GM12865 (cell line): ENCODE results near the gene DNAH3.
A peak's percentile ranks its signal among the peaks of the same experiment; 100 is the strongest.
"Not testable (repeated sequence)": the region's sequence is repeated elsewhere in the genome, so short reads cannot be mapped to it uniquely, and the experiment has no call there.

Experiments
- DNase-seq: peaks from one replicate; pipeline ENCODE4 v3.0.0; 2010; ENCODE audit warnings: low read depth
- H3K4me3 ChIP-seq: 2 replicates; pipeline ENCODE4 v1.5.1; 2011; ENCODE audit warnings: mild to moderate bottlenecking, low read depth, low read length, control low read depth
- CTCF ChIP-seq: IDR thresholded peaks from 2 replicates; pipeline ENCODE4 v1.5.1; 2011; ENCODE audit warnings: low read length, control low read depth, low read depth, inconsistent platforms; ENCODE audit not compliant: insufficient read depth; ENCODE audit errors: missing control alignments

The DNAH3 gene

DNA sequence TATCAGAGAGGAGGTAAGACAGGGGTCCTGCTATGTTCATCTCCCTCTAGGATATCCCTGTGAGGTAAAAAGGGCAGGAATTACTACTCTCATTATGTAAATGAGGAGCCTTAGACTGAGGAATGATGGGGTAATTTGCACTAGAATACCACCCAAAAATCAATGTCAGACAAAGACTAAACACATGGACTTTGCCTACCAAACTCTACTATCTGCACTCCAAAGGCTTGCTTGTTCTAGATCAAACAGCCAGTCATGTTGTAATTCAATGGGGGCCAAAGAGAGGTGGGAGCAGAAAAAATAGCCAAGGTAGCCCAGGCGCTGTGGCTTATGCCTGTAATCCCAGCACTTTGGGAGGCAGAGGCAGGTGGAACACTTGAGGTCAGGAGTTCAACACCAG, 129.3 kb downstream of the DNAH3 start:
- no peak overlapping the region for H3K4me3 ChIP-seq
- no peak for DNase-seq
- TF ChIP-seq CTCF = no peak

DNA sequence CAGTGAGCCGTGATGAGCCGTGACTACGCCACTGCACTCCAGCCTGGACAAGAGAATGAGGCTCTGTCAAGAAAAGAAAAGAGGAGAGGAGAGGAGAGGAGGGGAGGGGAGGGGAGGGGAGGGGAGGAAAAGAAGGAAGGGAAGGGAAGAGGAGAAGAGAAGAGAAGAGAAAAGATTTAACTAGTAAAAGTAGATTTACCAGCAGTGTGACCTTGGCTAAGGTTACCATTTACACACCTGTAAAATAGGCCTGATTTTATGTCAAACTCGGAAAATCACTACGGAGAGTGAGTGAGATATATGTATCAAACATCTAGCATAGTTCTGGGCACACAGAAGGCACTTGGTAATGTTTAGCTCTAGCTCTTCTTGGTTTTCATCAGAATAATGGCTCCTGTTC, 140.8 kb downstream of the DNAH3 start:
- TF ChIP-seq CTCF = no peak
- H3K4me3 ChIP-seq = no peak overlapping the region
- no peak for DNase-seq

DNA sequence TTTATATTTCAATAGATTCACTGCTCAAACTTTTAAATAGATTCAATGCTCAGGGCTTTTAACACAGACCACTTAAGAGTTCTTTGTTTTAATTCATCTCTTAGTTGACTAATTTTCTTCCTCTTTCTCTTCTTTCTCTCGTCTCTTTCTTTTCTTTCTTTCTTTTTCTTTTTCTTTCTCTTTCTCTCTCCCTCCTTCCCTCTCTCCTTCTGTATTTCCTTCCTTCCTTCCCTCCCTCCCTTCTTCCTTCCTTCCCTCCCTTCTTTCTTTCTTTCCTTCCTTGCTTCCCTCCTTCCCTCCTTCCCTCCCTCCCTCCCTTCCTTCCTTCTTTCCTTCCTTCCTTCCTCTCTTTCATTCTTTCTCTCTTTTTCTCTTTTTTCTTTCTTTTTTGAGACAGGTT, 145.6 kb downstream of the DNAH3 start:
- H3K4me3 ChIP-seq = no peak overlapping the region
- no peak for DNase-seq
- no peak for TF ChIP-seq CTCF

- no peak overlapping the region for H3K4me3 ChIP-seq
- DNase-seq = peak; percentile 37
- TF ChIP-seq CTCF = peak; percentile 51
These were observed 149.4 kb downstream of the DNAH3 start for GRCh38 chr16:21001262-21001661.

- no peak for DNase-seq
- no peak overlapping the region for H3K4me3 ChIP-seq
- TF ChIP-seq CTCF = no peak
These were observed 153.5 kb downstream of the DNAH3 start for GRCh38 chr16:20997147-20997546.

DNA sequence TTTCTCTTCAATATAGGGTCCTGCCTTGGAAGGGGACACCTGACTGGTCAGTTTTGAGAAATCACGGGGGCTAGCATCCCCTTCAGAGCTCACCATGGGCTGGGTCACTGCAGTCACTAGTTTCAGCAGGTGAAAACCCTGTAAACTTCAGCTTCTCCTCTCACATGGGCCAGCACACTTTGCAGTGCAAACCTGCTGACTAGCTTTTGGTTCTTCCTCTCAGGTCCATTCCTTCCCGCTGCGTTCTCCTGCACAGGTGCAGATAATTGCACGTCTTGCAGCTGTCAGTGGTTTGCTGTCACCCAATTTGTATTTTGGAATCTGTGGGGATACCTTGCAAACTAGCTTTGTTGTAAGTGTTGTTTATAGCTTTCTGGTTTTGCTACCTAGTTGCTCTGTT, 154.9 kb downstream of the DNAH3 start:
- DNase-seq = no peak

GRCh38 chr16:20989496-20990070, 161.1 kb downstream of the DNAH3 start:
- DNase-seq, H3K4me3 ChIP-seq: not testable (repeated sequence)

More for the DNA sequence above, 154.9 kb downstream of the DNAH3 start:
- no peak overlapping the region for H3K4me3 ChIP-seq
- no peak for TF ChIP-seq CTCF
